Measurements from ENCODE around the gene ARMC7.
"Not testable (repeated sequence)": the region's sequence is repeated elsewhere in the genome, so short reads cannot be mapped to it uniquely, and the experiment has no call there.

ARMC7 gene

DNA sequence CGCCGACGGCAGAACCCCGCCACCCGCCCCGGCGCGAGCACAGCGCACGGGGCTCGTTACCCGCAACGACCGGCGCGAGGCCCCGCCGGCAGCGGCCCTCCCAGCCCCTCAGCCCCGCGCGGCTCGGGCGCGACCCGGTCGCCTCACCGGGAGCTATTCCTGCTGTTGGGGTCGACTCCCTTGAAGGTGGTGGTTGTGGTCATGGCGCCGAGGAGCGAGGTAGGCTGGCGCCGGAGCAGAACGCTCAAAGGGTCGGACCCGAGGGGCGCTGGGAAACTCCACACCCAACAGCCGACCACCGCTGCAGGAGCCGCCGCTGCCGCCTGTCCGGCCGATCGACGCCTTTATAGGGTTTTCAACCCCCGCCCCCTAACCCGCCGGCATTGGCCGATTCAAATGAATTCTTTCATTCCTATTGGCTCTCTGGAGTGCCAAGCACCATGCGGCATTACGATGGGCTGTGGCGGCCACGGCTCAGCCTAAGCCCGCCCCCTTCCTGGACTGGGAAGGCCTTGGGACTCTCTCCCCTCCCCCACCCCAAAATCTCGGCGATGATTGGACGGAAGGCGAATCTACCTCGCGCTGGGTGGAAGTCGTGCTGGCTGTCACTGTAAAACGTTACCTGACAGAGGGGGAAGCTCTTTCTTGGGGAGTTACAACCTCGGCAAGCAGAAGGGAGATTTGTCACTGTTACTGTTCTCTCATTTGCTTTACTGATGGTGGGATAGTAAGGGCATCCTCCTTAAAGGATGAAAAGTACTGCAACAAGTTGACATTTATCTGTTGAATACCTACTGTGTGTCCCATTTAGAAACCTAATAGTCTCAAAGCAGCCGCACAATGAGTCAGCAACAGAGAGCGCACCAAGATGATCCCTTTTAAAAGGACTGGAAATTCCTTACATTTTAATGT is 44.7 kb downstream of the ARMC7 start, which contains the start of gene JPT1:
TSS of gene JPT1 (minus strand) at position 318 of the 912 bp plus-strand sequence. CDS start at position 203, 115 bp downstream.
- peak; percentile 99 for DNase-seq

DNA sequence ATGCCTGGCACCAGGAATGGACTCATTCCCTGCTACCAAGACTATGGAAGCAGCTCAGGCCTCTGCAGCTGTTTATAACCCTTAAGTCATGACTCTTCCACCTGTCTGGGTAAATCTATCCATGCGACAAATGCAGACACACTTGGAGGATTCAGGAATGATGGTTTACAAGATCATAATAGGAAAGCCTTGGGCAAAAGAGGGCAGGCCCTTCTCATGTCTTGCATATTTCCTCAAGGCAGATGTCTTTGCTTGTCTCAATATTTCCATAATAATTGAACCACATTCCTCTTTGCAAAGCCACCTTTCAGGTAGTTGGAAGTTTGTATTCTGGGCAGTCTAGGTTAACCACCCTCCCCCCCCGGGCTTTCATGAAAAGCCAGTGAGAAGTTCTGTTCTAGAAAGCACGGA is 45.4 kb downstream of the ARMC7 start:
- DNase-seq: no peak

DNA sequence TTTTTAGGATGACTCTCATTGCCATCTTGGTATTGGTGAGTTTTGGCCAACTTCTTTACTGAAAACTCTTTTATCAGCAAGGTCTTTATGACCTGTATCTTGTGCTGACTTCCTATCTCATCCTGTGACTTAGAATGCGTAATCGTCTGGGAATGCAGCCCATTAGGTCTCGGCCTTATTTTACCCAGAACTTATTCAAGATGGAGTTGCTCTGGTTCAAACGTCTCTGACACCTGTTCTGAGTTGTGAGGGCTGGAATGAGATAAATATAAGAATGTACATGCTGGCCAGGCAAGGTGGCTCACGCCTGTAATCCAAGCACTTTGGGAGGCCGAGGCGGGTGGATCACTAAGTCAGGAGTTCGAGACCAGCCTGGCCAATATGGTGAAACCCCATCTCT is 48.7 kb downstream of the ARMC7 start:
- not testable (repeated sequence) for DNase-seq

DNA sequence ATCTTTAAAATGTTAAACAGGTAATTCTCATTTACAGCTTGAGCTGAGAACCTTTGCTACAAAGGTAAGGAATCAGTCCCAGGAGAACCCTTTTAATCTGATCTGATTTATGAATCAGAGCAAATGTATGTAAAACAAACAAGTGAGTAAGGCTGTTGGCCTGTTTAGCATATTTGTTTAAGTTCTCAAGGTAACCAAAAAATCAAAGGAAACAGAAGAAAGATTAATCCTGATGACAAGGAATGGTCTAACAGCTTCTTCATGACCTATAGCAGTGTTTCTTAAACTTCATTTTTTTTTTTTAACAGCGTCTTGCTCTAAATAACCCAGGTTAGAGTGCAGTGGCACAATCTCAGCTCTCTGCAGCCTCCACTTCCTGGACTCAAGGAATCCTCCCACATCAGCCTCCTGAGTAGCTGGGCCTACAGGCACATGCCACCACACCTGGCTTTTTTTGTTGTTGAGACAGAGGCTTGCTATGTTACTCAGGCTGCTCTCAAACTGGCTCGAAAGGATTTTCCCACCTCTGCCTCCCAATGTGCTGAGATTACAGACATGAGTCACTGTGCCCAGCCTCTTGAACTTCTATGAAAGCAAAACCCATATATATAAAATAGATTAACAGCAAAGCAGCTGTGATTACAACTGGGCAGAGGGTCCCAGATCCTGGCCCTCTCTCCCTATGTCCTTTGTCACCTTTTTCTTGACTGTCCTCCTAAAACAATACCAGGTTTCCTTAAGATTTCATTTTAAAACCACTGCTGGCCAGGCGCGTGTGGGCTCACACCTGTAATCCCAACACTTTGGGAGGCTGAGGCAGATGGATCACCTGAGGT is 49.6 kb downstream of the ARMC7 start:
- DNase-seq: no peak

DNA sequence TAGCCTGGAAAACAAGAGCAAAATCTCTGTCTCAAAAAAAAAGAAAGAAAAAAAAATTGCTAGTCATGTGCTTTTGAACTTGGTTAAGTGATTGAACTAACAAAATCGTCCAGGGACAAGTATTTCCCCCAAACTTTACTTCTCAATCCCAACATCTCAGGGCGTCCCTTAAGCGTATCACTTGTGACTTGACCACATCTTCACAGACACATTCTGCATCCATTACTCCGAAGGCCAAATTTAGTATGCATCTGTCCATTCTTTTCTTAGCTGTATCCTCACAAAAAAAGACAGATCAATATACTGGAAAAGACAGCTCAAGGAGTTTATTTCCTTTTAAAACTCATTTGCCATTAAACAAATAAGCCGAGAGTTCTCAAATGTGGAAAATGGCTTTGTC is 50.4 kb downstream of the ARMC7 start:
- DNase-seq: no peak

DNA sequence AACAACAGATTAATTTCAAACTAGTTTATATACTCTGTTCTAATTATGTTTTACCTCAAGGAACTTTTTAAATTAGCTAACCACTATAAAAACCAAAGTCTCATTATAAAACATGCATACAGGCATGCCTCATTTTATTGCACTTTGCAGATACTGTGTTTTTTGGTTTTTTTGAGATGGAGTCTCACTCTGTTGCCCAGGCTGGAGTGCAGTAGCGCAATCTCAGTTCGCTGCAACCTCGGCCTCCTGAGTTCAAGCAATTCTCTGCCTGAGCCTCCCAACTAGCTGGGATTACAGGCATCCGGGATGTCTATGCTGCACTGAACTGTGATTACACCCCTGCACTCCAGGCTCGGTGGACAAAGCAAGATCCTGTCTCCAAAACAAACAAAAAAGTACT is 53.3 kb downstream of the ARMC7 start:
- no peak for DNase-seq

DNA sequence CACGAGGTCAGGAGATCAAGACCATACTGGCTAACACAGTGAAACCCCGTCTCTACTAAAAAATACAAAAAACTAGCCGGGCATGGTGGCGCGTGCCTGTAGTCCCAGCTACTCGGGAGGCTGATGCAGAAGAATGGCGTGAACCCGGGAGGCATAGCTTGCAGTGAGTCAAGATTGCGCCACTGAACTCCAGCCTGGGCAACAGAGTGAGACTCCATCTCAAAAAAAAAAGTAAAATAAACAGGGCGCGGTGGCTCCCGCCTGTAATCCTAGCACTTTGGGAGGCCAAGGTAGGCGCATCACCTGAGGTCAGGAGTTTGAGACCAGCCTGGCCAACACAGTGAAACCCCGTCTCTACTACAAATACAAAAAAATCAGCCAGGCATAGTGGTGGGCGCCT is 54.8 kb downstream of the ARMC7 start:
- DNase-seq: not testable (repeated sequence)

DNA sequence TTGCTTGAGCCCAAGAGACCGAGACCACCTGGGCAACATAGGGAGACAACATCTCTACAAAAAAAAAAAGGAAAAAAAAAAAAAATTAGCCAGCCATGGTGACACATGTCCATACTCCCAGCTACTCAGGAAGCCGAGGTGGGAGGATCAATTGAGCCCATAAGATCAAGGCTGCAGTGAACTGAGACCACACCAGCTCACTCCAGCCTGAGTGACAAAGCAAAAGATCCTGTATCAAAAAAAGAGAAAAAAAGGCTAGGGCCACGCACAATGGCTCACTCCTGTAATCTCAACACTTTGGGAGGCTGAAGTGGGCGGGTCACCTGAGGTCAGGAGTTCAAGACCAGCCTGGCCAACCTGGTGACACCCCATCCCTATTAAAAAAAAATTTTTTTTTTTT is 59.2 kb downstream of the ARMC7 start:
- no peak for DNase-seq

DNA sequence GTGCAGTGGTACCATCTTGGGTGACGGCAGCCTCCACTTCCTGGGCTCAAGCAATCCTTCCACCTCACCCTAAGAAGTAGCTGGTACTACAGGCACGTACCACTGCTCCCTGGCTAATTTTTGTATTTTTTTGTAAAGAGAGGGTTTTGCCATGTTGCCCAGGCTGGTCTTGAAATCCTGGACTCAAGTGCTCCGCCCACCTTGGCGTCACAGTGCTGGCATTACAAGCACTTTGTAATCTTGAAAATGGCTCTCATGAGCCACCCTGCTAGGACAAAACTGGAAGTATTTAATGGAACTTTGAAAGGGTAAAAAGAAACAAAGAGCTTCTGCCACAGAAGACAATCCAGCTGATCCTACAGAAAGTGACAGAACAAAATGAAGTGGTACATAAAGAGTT is 63.8 kb downstream of the ARMC7 start:
- DNase-seq: no peak

DNA sequence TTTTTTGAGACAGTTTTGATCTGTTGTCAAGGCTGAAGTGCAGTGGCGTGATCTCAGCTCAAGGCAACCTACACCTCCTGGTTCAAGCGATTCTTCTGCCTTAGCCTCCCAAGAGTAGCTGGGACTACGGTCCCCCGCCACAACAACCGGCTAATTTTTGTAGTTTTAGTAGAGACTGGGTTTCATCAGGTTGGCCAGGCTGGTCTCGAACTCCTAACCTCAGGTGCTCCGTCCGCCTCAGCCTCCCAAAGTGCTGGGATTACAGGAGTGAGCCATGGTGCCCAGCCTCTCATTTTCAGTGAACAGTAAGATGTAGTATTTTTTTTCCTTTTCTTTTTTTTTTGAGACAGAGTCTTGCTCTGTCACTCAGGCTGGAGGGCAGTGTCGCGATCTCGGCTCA is 65.2 kb downstream of the ARMC7 start:
- DNase-seq: no peak

DNA sequence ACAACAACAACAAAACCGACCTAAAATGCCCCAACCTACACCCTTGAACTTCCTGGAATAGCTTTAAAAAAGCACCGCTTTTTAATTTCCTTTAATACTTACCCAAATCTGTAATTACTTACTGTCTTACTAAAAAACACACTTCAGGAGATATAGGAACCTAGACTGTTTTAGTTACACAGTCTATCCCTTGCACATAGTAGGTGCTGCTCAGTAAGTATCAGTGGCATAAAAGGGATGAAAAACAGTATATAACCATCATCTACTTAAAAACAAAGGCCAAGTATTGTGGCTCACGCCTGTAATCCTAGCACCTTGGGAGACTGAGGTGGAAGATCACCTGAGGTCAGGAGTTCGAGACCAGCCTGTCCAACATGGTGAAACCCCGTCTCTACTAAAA is 66.9 kb downstream of the ARMC7 start:
- no peak for DNase-seq

DNA sequence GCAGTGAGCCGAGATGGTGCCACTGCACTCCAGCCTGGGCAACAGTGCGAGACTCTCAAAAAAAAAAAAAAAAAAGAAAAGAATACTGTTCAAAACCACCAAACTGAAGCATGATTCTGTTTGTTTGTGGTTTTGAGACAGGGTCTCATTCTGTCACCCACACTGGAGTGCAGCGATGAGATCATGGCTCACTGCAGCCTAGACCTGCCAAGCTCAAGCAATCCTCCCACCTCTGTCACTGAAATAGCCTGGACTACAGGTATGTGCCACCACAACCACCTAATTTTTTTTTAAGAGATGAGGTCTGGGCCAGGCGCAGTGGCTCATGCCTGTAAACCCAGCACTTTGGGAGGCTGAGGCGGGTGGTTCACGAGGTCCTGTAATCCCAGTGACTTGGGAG is 68.7 kb downstream of the ARMC7 start:
- DNase-seq: no peak
